K562 (cell line): ENCODE data around the gene CXCL1. TPM values are rescaled to one million over a fixed set of nuclear protein-coding genes. Genes with fewer than 3 reads are reported as not detected.
A peak's percentile ranks its signal among the peaks of the same experiment; 100 is the strongest.

Source experiments
- CBFB ChIP-seq: sonication (generic); formaldehyde crosslinking; IDR thresholded peaks from 2 replicates; pipeline ENCODE4 v1.4.0; 2020; ENCODE audit warnings: mild to moderate bottlenecking, missing genetic modification reagents
- CBX5 ChIP-seq: IDR thresholded peaks from 2 replicates; pipeline ENCODE4 v1.6.1; 2014; ENCODE audit warnings: low read depth, borderline replicate concordance
- EHMT2 ChIP-seq: fragments of 450-650 bp; IDR thresholded peaks from 2 replicates; pipeline ENCODE4 v1.6.1; 2018; ENCODE audit warnings: antibody characterized with exemption
- KHSRP ChIP-seq: fragments of 450-650 bp; IDR thresholded peaks from 2 replicates; pipeline ENCODE4 v1.6.1; 2017
- LEF1 ChIP-seq: fragments of 450-650 bp; IDR thresholded peaks from 2 replicates; pipeline ENCODE4 v1.6.1; 2016; ENCODE audit warnings: mild to moderate bottlenecking
- MTF1 ChIP-seq: fragments of 250-450 bp; sonication (Bioruptor Pico); IDR thresholded peaks from 2 replicates; pipeline ENCODE4 v1.9.0; 2021; ENCODE audit warnings: moderate library complexity, mild to moderate bottlenecking, inconsistent platforms, borderline replicate concordance
- NFE2 ChIP-seq: IDR thresholded peaks from 2 replicates; pipeline ENCODE4 v1.6.1; 2014; ENCODE audit warnings: antibody characterized with exemption, low read depth
- PHF8 ChIP-seq: fragments of 200-600 bp; sonication (generic); IDR thresholded peaks from 2 replicates; pipeline ENCODE4 v1.6.1; 2012; ENCODE audit warnings: mixed run types, mild to moderate bottlenecking, inconsistent platforms, low read length, moderate library complexity, borderline replicate concordance
- RHOXF2B ChIP-seq: fragments of 250-450 bp; sonication (Bioruptor Pico); conservative IDR thresholded peaks from 2 replicates; pipeline ENCODE4 v1.5.1; 2021
- SMAD3 ChIP-seq: fragments of 450-650 bp; formaldehyde crosslinking; conservative IDR thresholded peaks from 2 replicates; pipeline ENCODE4 v1.4.0; 2020; ENCODE audit warnings: mild to moderate bottlenecking
- SMARCA5 ChIP-seq: fragments of 450-650 bp; IDR thresholded peaks from 2 replicates; pipeline ENCODE4 v1.6.1; 2016
- SMARCE1 ChIP-seq: fragments of 450-650 bp; IDR thresholded peaks from 2 replicates; pipeline ENCODE4 v1.7.1; 2016; ENCODE audit warnings: mild to moderate bottlenecking
- SNRNP70 ChIP-seq: fragments of 200-400 bp; formaldehyde crosslinking; optimal IDR thresholded peaks from 2 replicates; pipeline ENCODE3; 2017; ENCODE audit warnings: low read depth, low read length
- ZNF232 ChIP-seq: sonication (generic); formaldehyde crosslinking; IDR thresholded peaks from 2 replicates; pipeline ENCODE4 v1.8.0; 2022; ENCODE audit warnings: mild to moderate bottlenecking, missing genetic modification reagents
- ZNF408 ChIP-seq: fragments of 250-450 bp; sonication (Bioruptor Pico); IDR thresholded peaks from 2 replicates; pipeline ENCODE4 v1.4.0; 2020; ENCODE audit warnings: low read depth, mild to moderate bottlenecking, moderate library complexity
- ZNF551 ChIP-seq: fragments of 250-450 bp; sonication (Bioruptor Pico); IDR thresholded peaks from 2 replicates; pipeline ENCODE4 v1.5.0; 2021; ENCODE audit warnings: mild to moderate bottlenecking, moderate library complexity
- ZNF644 ChIP-seq: fragments of 200-800 bp; sonication (Bioruptor generic); IDR thresholded peaks from 2 replicates; pipeline ENCODE4 v1.6.1; 2016; ENCODE audit warnings: low read depth, missing genetic modification characterization, missing compliant biosample characterization
- polyA plus RNA-seq, 8 experiments: library from polyadenylated mRNA; depleted of rRNA in 4 of 8; stranded (reverse) in 5 of 8; unstranded in 3 of 8; fragments of >200 nt; fragmentation: Nextera tagmentation in 2 of 8; fragmentation: Illumina TruSeq in 1 of 8; extraction: Ambion mirVana in 2 of 8; extraction: Trizol in 1 of 8; gene quantifications; 2 replicates each; pipeline versions ENCODE4 v1.2.1 to v1.2.3, GENCODE V29; 2011 to 2014; ENCODE audit warnings: inconsistent platforms in 1 of 8, missing spikeins in 1 of 8
- total RNA-seq, 7 experiments: library from RNA; depleted of rRNA in 6 of 7; stranded (reverse); fragments of >200 nt in 6 of 7; fragmentation: Illumina TruSeq in 2 of 7; extraction: Trizol in 2 of 7; gene quantifications; 2 replicates each; pipeline versions ENCODE4 v1.2.1 to v1.2.3, GENCODE V29; 2011 to 2021; ENCODE audit warnings: low replicate concordance in 1 of 7
- TF ChIP-seq, protein P1 (sequence below): fragments of 200-800 bp; sonication (Bioruptor generic); IDR thresholded peaks from 2 replicates; pipeline ENCODE4 v1.6.1; 2017; ENCODE audit warnings: missing genetic modification characterization, missing compliant biosample characterization
- TF ChIP-seq, protein P2 (sequence below), 2 experiments: fragments of 450-650 bp; IDR thresholded peaks; 2 replicates each; pipeline ENCODE4 v1.6.1; 2016
- TF ChIP-seq, protein P3 (sequence below), 2 experiments: fragments of 450-650 bp; IDR thresholded peaks; 2 replicates each; pipeline ENCODE4 v1.6.1; 2016; ENCODE audit warnings: mild to moderate bottlenecking in 2 of 2, borderline replicate concordance in 1 of 2, low read depth in 1 of 2, moderate library complexity in 1 of 2

Gene CXCL1
- total and polyA plus RNA-seq, 9 of the 15 experiments (the other 6 are each of a cell fraction or from before 2014, with no cell fraction given): 0.07 to 2.2 (median 0.32) TPM; not detected in 3

DNA sequence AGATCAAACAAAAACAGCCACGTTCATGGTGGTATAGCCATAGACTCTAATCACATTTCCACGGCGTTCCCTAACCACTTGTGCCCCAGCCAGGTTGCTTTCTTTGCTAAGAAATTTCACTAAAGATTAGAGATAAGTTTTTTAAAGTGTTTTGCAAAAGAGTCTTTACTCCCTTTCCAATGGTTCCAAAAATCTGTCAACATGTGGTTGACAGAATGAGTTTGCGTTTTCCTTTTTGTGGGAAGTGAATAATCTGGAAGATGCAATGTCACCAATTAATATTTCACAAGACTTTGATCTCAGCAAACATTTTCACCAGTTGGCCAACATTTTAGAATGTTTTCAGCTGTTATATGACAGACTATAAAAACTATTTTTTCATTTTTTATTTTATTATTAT lies 35.3 kb downstream of the CXCL1 start (continued):
- TF ChIP-seq, protein P1, sequence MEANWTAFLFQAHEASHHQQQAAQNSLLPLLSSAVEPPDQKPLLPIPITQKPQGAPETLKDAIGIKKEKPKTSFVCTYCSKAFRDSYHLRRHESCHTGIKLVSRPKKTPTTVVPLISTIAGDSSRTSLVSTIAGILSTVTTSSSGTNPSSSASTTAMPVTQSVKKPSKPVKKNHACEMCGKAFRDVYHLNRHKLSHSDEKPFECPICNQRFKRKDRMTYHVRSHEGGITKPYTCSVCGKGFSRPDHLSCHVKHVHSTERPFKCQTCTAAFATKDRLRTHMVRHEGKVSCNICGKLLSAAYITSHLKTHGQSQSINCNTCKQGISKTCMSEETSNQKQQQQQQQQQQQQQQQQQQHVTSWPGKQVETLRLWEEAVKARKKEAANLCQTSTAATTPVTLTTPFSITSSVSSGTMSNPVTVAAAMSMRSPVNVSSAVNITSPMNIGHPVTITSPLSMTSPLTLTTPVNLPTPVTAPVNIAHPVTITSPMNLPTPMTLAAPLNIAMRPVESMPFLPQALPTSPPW (CRISPR knock-in tag): peak; percentile 33; the same call in 1 of the 2 replicates
- TF ChIP-seq SNRNP70: no peak
- no peak for TF ChIP-seq ZNF551 (CRISPR knock-in tag)
- peak; percentile 62; the same call in 1 of the 2 replicates for TF ChIP-seq SMAD3 (CRISPR knock-in tag)
- no peak for TF ChIP-seq CBX5
- peak; percentile 55; the same call in 1 of the 2 replicates for TF ChIP-seq LEF1
- no peak for TF ChIP-seq PHF8
- TF ChIP-seq ZNF644 (tag): no peak
- peak; percentile 88 for TF ChIP-seq NFE2
- no peak for TF ChIP-seq EHMT2
- no peak for TF ChIP-seq CBFB (CRISPR knock-in tag)
- peak; percentile 85; the same call in 1 of the 2 replicates for TF ChIP-seq SMARCE1
- TF ChIP-seq ZNF232 (CRISPR knock-in tag): no peak
- TF ChIP-seq SMARCA5: no peak
- TF ChIP-seq, protein P2, sequence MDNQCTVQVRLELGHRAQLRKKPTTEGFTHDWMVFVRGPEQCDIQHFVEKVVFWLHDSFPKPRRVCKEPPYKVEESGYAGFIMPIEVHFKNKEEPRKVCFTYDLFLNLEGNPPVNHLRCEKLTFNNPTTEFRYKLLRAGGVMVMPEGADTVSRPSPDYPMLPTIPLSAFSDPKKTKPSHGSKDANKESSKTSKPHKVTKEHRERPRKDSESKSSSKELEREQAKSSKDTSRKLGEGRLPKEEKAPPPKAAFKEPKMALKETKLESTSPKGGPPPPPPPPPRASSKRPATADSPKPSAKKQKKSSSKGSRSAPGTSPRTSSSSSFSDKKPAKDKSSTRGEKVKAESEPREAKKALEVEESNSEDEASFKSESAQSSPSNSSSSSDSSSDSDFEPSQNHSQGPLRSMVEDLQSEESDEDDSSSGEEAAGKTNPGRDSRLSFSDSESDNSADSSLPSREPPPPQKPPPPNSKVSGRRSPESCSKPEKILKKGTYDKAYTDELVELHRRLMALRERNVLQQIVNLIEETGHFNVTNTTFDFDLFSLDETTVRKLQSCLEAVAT (IDR thresholded peaks at IDR 0.05): 0 out of 4 replicates have a peak, but pooled peaks of 1 of the 2 experiments have one; percentile 56
- no peak for TF ChIP-seq MTF1 (CRISPR knock-in tag)
- TF ChIP-seq, protein P3, sequence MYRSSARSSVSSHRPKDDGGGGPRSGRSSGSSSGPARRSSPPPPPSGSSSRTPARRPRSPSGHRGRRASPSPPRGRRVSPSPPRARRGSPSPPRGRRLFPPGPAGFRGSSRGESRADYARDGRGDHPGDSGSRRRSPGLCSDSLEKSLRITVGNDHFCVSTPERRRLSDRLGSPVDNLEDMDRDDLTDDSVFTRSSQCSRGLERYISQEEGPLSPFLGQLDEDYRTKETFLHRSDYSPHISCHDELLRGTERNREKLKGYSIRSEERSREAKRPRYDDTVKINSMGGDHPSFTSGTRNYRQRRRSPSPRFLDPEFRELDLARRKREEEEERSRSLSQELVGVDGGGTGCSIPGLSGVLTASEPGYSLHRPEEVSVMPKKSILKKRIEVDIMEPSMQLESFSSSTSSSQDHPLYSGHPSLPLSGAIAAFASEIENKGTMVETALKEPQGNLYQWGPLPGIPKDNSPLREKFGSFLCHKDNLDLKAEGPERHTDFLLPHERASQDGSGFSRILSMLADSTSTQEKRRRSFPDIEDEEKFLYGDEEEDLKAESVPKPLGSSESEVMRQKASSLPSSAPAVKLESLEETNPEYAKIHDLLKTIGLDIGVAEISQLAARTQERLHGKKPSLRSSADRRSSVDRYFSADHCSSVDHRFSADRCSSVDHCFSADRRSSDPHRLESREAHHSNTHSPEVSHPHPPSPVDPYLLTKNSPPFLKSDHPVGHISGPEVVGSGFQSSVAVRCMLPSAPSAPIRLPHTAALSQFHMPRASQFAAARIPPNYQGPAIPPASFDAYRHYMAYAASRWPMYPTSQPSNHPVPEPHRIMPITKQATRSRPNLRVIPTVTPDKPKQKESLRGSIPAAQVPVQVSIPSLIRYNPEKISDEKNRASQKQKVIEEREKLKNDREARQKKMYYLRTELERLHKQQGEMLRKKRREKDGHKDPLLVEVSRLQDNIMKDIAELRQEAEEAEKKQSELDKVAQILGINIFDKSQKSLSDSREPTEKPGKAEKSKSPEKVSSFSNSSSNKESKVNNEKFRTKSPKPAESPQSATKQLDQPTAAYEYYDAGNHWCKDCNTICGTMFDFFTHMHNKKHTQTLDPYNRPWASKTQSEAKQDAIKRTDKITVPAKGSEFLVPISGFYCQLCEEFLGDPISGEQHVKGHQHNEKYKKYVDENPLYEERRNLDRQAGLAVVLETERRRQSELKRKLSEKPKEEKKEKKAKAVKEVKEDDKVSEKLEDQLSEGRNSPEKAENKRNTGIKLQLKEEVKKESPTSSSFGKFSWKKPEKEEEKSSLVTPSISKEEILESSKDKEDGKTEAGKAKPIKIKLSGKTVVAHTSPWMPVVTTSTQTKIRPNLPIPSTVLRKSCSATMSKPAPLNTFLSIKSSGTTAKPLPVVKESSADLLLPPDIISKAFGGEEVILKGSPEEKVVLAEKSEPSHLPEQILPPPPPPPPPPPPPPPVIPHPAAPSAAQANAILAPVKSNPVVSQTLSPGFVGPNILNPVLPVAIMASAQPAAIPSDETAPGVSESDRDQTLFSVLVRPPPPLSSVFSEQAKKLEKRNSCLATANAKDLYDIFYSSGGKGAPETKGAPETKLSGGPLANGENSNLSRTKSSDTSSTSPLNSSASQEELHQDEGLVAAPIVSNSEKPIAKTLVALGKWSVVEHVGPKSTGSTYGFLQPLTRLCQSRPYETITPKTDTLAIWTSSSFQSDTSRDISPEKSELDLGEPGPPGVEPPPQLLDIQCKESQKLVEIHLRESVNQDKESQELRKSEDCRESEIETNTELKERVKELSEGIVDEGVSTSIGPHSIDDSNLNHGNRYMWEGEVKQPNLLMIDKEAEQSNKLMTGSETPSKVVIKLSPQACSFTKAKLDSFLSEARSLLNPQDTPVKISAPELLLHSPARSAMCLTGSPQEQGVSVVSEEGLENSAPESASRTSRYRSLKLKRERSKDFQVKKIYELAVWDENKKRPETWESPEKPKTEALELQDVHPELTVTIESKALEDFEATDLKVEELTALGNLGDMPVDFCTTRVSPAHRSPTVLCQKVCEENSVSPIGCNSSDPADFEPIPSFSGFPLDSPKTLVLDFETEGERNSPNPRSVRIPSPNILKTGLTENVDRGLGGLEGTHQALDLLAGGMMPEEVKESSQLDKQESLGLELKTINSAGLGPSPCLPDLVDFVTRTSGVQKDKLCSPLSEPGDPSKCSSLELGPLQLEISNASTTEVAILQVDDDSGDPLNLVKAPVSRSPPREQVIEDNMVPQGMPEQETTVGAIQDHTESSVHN (IDR thresholded peaks at IDR 0.05; ENCODE audit: borderline replicate concordance in 1 of 2, low read depth in 1 of 2): peak in 1 of 2 experiments; percentile 41; a peak in 1 of 4 replicates
- TF ChIP-seq ZNF408 (CRISPR knock-in tag): no peak
- no peak for TF ChIP-seq RHOXF2B (CRISPR knock-in tag)
- TF ChIP-seq KHSRP: no peak
